GM23338 (cell line): ENCODE measurements around the gene FNDC11.

Experiments
- CTCF ChIP-seq, 2 experiments: fragments of 200-600 bp in 1 of 2; sonication (generic) in 1 of 2; conservative IDR thresholded peaks; 2 replicates each; pipeline versions ENCODE4 v1.5.1 to v1.6.1; 2016 to 2017; ENCODE audit warnings: antibody characterized with exemption in 2 of 2, low read depth in 2 of 2, mild to moderate bottlenecking in 2 of 2, moderate library complexity in 1 of 2
- EZH2 ChIP-seq: fragments of 200-600 bp; sonication (generic); IDR thresholded peaks from one replicate; pipeline ENCODE4 v1.8.0; 2017; ENCODE audit warnings: antibody characterized with exemption, mild to moderate bottlenecking, low read depth; ENCODE audit not compliant: unreplicated experiment
- EZH2phosphoT487 ChIP-seq: fragments of 200-600 bp; sonication (generic); IDR thresholded peaks from one replicate; pipeline ENCODE4 v1.8.1; 2018; ENCODE audit warnings: antibody characterized with exemption; ENCODE audit not compliant: unreplicated experiment
- JUNB ChIP-seq: IDR thresholded peaks from one replicate; pipeline ENCODE4 v1.6.1; 2016; ENCODE audit warnings: antibody characterized with exemption; ENCODE audit not compliant: unreplicated experiment

- TF ChIP-seq CTCF (conservative IDR thresholded peaks at IDR 0.05; ENCODE audit: low read depth in 2 of 2) (no peak), JUNB (no peak), EZH2 (no peak), EZH2phosphoT487 (no peak)
Observed at GRCh38 chr20:63558804-63559484, 5.0 kb downstream of the FNDC11 start.
